Hepatocyte (in vitro differentiated cells): ENCODE data around the gene FSD1L. TPM values are rescaled to one million over a fixed set of nuclear protein-coding genes. Genes with fewer than 3 reads are reported as not detected.

ENCODE experiments used
- DNase-seq: peaks from one replicate; pipeline ENCODE4 v3.0.0-alpha.2; 2016; ENCODE audit warnings: low spot score
- H2AFZ ChIP-seq: fragments of 200-600 bp; sonication (generic); 2 replicates; pipeline ENCODE4 v1.6.0; 2016; ENCODE audit warnings: antibody characterized with exemption, mild to moderate bottlenecking
- H3K27ac ChIP-seq: fragments of 200-600 bp; sonication (generic); 2 replicates; pipeline ENCODE4 v1.5.1; 2016; ENCODE audit warnings: mild to moderate bottlenecking
- H3K27me3 ChIP-seq: fragments of 200-600 bp; sonication (generic); 2 replicates; pipeline ENCODE4 v1.6.1; 2016
- H3K36me3 ChIP-seq: fragments of 200-600 bp; sonication (generic); replicated peaks from 2 replicates; pipeline ENCODE4 v1.5.1; 2016; ENCODE audit warnings: low read depth; ENCODE audit not compliant: insufficient read depth
- H3K4me1 ChIP-seq: fragments of 200-600 bp; sonication (generic); 2 replicates; pipeline ENCODE4 v1.5.1; 2016; ENCODE audit warnings: mild to moderate bottlenecking, moderate library complexity; ENCODE audit not compliant: insufficient read depth
- H3K4me2 ChIP-seq: fragments of 200-600 bp; sonication (generic); 2 replicates; pipeline ENCODE4 v1.6.0; 2016
- H3K4me3 ChIP-seq: fragments of 200-600 bp; sonication (generic); 2 replicates; pipeline ENCODE4 v1.5.1; 2016; ENCODE audit warnings: mild to moderate bottlenecking
- H3K79me2 ChIP-seq: fragments of 200-600 bp; sonication (generic); 2 replicates; pipeline ENCODE4 v1.6.0; 2017; ENCODE audit warnings: mild to moderate bottlenecking
- H3K9me2 ChIP-seq: fragments of 200-600 bp; sonication (generic); replicated peaks from 2 replicates; pipeline ENCODE4 v1.6.0; 2017; ENCODE audit warnings: mild to moderate bottlenecking; ENCODE audit not compliant: insufficient read depth
- H3K9me3 ChIP-seq: fragments of 200-600 bp; sonication (generic); 2 replicates; pipeline ENCODE4 v1.5.1; 2016; ENCODE audit warnings: low read depth, mild to moderate bottlenecking
- H4K20me1 ChIP-seq: fragments of 200-600 bp; sonication (generic); 2 replicates; pipeline ENCODE4 v1.6.0; 2016; ENCODE audit warnings: mild to moderate bottlenecking; ENCODE audit not compliant: insufficient read depth, poor library complexity, severe bottlenecking
- CTCF ChIP-seq: fragments of 200-600 bp; sonication (generic); IDR thresholded peaks from 2 replicates; pipeline ENCODE4 v1.5.1; 2016; ENCODE audit warnings: antibody characterized with exemption, mild to moderate bottlenecking; ENCODE audit not compliant: poor library complexity
- EZH2 ChIP-seq: fragments of 200-600 bp; sonication (generic); IDR thresholded peaks from 2 replicates; pipeline ENCODE4 v1.6.1; 2016; ENCODE audit warnings: antibody characterized with exemption, mild to moderate bottlenecking, borderline replicate concordance
- EZH2phosphoT487 ChIP-seq: fragments of 200-600 bp; sonication (generic); IDR thresholded peaks from one replicate; pipeline ENCODE4 v1.6.1; 2018; ENCODE audit warnings: antibody characterized with exemption, mild to moderate bottlenecking, low read depth, moderate library complexity; ENCODE audit not compliant: unreplicated experiment, severe bottlenecking
- WGBS: methylation state at CpG from one replicate; pipeline ENCODE4 v1.1.6; 2016; ENCODE audit warnings: low lambda C conversion rate; ENCODE audit errors: missing lambda C conversion rate; 5-methylcytosine and 5-hydroxymethylcytosine counted together
- polyA plus RNA-seq: library from polyadenylated mRNA; unstranded; fragments of >200 nt; fragmentation: Nextera tagmentation; extraction: Ambion mirVana; gene quantifications from 2 replicates; pipeline ENCODE4 v1.2.1, GENCODE V29; 2016
- total RNA-seq: library from RNA; depleted of rRNA; stranded (reverse); fragments of >200 nt; gene quantifications from 2 replicates; pipeline ENCODE4 v1.2.3, GENCODE V29; 2014

FSD1L gene
- total and polyA plus RNA-seq, 2 experiments from 2014 or later, result 1.1 to 9.3 TPM

DNA sequence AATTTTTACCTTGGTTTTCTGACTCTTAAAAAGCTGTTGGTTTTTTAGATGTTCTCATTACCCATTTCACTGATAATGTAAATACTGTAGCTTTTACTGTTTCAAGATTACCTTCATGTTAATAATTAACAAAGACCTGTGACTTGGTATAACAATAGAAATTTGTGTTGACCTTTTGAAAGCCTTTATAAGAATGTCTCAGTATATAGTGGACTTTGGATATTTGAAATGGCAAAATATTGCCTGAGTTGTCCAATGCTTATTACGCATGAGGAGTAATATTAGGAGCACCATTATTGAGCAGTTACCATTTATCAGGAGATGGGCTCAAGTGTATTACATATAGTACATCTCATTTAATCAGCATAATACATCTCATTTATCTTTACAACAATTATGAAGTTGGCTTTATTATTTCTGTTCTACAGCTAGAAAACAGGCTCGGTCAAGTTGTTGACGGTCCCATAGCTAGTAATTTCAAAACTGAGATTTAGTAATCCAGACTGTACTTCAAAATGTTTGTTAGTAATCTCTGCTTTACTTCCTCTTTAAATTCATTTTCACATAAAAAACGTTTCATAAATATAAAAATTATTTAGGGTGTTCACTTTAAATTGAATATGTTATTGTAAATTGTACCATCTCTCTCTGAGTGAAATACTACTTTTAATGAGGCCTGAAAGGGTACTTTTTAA lies 59.4 kb downstream of the FSD1L start:
- 88% methylated on average over 4 of the region's 4 CpGs for WGBS
- Histone ChIP-seq H3K79me2 (no peaks in the 10 kb centered on the region), H2AFZ (no peak overlapping the region), H3K27ac (no peak overlapping the region), H3K4me2 (peak overlapping the region; percentile 51), H3K36me3 (no peaks in the 10 kb centered on the region), H3K27me3 (no peaks in the 10 kb centered on the region), H4K20me1 (no peaks in the 10 kb centered on the region), H3K9me2 (no peaks in the 10 kb centered on the region), H3K4me1 (no peaks in the 10 kb centered on the region), H3K9me3 (no peaks in the 10 kb centered on the region), H3K4me3 (no peak overlapping the region)
- no peak for TF ChIP-seq CTCF
- TF ChIP-seq EZH2, result no peak
- no peak for TF ChIP-seq EZH2phosphoT487
- DNase-seq, result no peak

DNA sequence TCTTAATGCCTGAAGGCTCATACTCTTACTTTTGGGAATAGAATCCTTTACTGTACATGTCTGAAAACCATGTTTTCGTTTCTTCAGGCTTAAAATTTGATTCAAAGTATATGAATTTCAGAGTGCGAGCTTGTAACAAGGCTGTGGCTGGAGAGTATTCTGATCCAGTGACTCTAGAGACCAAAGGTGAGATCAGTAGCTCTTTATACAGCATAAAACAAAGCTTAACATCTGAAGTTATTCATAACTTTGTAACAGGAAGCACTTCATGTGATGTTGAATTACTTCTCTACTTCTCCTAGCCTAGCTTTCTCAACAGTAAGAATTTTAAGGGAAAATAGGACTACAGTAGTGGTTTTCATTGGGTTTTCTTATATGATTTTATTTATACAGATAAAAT lies 60.7 kb downstream of the FSD1L start:
- Histone ChIP-seq H3K27ac (no peak overlapping the region), H2AFZ (no peak overlapping the region), H3K4me3 (no peak overlapping the region), H3K36me3 (no peaks in the 10 kb centered on the region), H4K20me1 (no peaks in the 10 kb centered on the region), H3K79me2 (no peaks in the 10 kb centered on the region), H3K4me1 (no peaks in the 10 kb centered on the region), H3K4me2 (no peak overlapping the region), H3K9me3 (no peaks in the 10 kb centered on the region), H3K27me3 (no peaks in the 10 kb centered on the region), H3K9me2 (no peaks in the 10 kb centered on the region)
- no peak for DNase-seq
- WGBS, result 97% methylated on average over 2 of the region's 2 CpGs
- no peak for TF ChIP-seq EZH2
- no peak for TF ChIP-seq EZH2phosphoT487
- TF ChIP-seq CTCF, result no peak

DNA sequence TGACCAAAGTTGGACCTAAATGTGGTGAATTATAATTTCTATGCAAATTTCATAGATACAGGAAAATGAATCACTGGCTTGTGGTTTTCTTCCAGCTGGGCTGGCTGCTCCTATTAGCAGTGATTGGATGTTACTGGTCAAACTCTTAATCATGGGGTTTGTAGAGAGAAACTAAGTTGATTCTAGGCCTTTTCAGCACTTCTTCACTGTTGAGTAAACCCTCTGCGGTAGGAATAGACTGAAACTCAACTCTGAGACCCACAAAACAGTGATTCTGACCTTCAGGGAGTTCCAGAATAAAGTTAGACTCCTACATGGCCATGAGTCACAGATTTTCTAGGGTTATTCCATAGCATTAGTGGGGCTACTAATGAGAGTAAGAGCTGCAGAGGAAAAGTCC lies 62.2 kb downstream of the FSD1L start:
- WGBS, result 97% methylated on average over 1 of the region's 1 CpG
- H3K79me2 ChIP-seq, result no peaks in the 10 kb centered on the region
- no peaks in the 10 kb centered on the region for H4K20me1 ChIP-seq
- H3K4me2 ChIP-seq, result no peak overlapping the region
- no peaks in the 10 kb centered on the region for H3K27me3 ChIP-seq
- H3K36me3 ChIP-seq, result no peaks in the 10 kb centered on the region
- no peaks in the 10 kb centered on the region for H3K4me1 ChIP-seq
- no peak for TF ChIP-seq EZH2phosphoT487
- no peak for TF ChIP-seq EZH2
- TF ChIP-seq CTCF, result no peak
- no peaks in the 10 kb centered on the region for H3K9me2 ChIP-seq
- H3K9me3 ChIP-seq, result no peaks in the 10 kb centered on the region
- no peak overlapping the region for H3K27ac ChIP-seq
- no peak overlapping the region for H2AFZ ChIP-seq
- no peak overlapping the region for H3K4me3 ChIP-seq
- DNase-seq, result no peak

DNA sequence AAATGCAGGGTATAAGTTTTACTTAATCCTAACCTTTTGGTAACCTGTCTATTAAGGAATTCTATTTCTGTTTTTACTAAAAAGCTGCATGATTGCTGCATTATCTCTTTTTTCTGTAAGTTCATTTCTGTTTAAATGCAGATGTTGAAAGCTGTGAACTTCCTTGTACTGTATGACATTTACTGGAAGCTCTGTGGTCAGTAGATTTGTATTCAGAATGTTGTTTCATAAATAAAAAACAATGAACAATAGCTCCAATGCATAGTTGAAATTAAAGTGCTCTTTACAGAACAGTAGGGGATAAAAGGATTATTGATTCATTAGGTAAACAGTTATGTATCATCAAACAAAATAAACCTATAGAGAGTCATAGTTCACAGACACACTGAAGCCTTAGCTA lies 63.6 kb downstream of the FSD1L start:
- Histone ChIP-seq H3K4me1 (no peaks in the 10 kb centered on the region), H2AFZ (no peak overlapping the region), H3K4me2 (no peak overlapping the region), H3K27ac (no peak overlapping the region), H3K79me2 (no peaks in the 10 kb centered on the region), H3K27me3 (no peaks in the 10 kb centered on the region), H3K4me3 (no peak overlapping the region), H3K9me3 (no peaks in the 10 kb centered on the region), H4K20me1 (no peaks in the 10 kb centered on the region), H3K36me3 (no peaks in the 10 kb centered on the region), H3K9me2 (no peaks in the 10 kb centered on the region)
- DNase-seq, result no peak
- TF ChIP-seq EZH2phosphoT487 (no peak), EZH2 (no peak), CTCF (no peak)
